ENCODE results near the gene MMD2.

- TF ChIP-seq CTCF (IDR thresholded peaks at IDR 0.05; ENCODE audit: poor library complexity, severe bottlenecking) (no peak), REST (IDR thresholded peaks at IDR 0.05; ENCODE audit: borderline replicate concordance) (no peak), RAD21 (conservative IDR thresholded peaks at IDR 0.05) (no peak), EZH2 (IDR thresholded peaks at IDR 0.05; ENCODE audit: borderline replicate concordance, insufficient read depth, low read length, poor library complexity, severe bottlenecking) (no peak), EP300 (conservative IDR thresholded peaks at IDR 0.05; ENCODE audit: poor library complexity, severe bottlenecking) (no peak), TAF1 (IDR thresholded peaks at IDR 0.05; ENCODE audit: low read depth) (no peak), MXI1 (conservative IDR thresholded peaks at IDR 0.05; ENCODE audit: poor library complexity, severe bottlenecking) (no peak), POLR2AphosphoS5 (IDR thresholded peaks at IDR 0.05) (no peak), SMC3 (conservative IDR thresholded peaks at IDR 0.05; ENCODE audit: poor library complexity) (no peak)
Observed at GRCh38 chr7:4911111-4911828, 47.7 kb downstream of the MMD2 start.

Measured in neural cell (in vitro differentiated cells).